GM19438 (cell line): ENCODE measurements around the gene AGBL5.
"Not testable (repeated sequence)": the region's sequence is repeated elsewhere in the genome, so short reads cannot be mapped to it uniquely, and the experiment has no call there.

Experiments
- ATAC-seq: cut with Tn5 transposase; IDR thresholded peaks from one replicate; pipeline ENCODE4 v1.9.1; 2021; ENCODE audit warnings: low read depth; ENCODE audit not compliant: unreplicated experiment

Gene AGBL5

DNA sequence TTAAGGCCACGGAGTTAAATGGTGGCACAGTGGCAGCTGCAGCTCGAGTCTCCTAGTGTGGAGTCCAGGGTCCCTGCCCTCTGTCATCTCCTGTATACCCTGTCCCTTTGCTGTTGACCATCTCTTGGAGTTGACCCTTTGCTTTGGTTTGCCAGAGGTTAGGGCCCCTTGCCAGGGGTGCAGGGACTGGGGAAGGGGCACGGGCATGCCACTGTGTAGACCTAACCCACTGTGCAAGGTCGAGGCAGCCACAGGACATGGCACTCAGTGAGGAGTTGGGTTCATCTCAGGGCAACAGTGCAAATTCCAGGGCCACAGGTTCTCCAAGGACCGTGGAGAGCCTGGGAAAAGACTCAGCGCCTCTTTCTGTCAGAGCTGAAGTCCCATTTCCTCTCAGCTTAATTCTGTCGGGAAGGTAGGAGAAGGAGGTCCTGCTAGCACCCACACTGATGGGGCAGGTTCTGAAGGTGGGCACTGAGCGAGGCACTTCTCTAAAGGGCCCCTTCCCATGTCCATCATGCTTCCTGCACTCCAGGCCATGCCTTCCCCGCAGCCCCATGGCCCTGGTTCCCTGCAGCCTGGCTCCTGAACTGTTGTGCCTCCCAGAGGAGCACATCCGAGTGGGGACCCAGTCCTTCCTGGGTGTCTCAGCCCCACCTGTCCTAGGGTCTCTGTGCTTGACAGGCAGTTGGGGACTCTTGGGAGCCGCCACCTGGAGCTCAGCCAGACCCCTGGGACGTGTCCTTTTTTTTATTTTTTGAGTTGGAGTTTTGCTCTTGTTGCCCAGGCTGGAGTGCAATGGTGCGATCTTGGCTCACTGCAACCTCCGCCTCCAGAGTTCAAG is 37.9 kb downstream of the AGBL5 start:
- ATAC-seq = no peak

DNA sequence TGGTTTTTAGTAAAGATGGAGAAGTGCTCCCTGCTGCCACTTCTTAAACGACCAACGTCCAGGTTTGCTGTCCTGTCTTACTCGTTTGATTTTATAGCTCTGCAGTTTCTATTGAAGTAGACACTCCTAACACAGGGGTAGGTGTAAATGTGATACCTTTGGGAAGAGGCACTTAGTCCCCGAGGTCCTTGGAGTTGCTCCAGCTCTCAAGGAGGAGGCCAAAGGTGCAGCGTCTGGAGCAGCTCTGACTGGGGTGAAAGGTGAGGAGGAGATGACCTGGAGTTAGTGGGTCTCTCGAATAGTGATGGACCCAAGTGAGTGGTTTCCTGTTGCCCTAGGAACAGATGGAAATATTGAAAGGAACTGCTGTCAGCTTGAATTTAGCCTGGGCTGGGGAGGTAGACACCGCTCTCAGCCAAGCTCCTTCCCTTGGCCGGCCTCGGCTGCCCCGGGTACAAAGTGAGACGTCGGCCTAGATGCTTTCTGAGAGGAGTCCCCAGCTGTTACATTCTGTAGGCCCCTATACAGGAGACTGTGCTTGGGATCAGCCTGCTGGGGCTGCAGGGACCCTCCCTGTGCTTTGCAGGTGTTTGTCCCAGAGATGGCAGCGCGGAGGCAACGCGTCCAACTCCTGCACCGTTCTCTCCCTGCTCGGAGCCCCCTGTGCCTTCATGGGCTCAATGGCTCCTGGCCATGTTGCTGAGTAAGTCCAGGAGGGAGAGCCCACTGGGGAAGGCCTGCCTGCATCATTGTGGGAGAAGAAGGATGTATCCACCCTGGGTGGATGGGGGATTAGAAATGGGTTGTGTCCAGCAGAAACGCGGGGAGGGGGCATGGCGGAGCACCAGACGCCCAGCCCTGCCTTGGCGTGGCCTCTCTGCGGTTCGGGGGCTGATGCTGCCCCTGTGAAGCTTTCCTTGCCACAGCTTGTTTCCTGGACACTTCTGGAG is 40.6 kb downstream of the AGBL5 start:
- no peak for ATAC-seq

DNA sequence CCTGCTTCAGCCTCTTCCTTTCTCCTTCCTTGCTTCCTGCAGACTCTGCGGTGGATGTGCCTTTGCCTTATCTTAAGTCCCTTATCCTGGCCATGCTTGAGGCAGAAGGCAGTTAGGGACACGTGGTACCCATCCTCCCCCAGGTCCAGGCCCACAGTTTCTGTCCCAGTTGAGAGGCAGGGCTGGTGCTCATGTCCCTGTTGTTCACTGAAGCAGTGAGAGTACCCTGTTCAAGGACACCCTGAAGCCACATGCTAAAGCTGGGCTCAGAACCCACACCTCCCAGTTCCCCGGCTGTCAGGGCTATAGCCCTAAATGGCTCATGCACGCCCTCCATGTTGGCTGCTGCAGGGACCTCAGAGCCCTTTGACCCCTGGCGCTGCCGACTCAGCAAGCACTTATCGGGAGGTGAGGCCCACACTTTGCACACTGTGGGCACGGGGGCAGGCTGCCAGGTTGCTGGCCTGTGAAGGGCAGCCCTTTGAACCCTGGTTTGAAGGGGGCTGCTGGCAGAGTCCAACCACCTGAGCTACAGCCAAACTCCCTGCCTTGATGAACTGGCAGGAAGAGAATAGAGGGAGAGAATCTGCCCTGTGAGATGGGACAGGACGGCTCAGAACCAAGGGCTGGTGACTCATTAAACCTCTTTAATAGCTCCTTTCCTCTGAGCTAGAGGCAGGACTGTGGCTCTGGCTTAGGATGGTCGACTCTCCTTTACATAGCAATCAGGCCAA is 41.4 kb downstream of the AGBL5 start:
- no peak for ATAC-seq

DNA sequence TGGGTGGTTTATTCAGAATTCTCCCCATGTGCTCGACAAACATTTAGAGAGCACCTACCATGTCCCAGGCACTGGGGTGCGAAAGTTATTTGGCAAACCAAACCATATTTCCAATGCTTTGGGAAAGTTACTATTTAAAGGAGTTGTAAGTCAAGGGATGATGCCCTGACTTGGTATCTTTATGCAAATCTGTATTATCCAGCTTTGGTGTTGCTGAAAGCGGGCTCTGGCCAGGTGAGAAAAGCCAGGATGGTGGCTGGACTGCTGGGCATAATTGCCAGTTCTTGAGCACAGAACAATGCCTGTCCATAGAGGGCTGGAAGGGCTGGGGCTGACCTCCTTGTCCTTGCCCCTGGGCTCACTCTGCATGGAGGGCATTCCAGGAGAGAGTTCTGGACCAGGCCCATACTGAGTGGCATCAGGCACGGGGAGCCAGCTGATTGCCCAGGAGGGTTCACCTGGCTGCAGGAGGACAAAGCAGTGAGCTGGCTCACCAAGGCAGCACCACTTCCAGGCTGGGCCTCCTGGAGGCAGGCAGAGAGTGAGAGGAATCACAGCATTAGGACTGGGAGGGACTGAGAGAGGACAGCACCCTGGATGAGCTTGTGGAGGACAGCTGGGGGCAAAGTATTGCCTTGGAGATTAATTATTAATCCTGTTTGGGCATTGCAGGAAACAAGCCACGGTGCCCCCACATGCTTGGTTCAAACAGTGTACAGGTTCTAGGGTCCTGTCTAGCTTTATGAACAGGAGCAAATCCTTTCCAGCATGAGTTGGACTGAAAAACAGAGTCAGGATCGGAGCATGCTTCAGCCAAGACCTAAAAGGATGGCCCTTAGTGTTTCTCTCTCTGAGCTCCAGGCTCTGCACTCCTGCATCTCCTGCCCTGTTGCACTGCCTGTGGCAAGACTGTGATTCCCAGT is 42.2 kb downstream of the AGBL5 start:
- no peak for ATAC-seq

DNA sequence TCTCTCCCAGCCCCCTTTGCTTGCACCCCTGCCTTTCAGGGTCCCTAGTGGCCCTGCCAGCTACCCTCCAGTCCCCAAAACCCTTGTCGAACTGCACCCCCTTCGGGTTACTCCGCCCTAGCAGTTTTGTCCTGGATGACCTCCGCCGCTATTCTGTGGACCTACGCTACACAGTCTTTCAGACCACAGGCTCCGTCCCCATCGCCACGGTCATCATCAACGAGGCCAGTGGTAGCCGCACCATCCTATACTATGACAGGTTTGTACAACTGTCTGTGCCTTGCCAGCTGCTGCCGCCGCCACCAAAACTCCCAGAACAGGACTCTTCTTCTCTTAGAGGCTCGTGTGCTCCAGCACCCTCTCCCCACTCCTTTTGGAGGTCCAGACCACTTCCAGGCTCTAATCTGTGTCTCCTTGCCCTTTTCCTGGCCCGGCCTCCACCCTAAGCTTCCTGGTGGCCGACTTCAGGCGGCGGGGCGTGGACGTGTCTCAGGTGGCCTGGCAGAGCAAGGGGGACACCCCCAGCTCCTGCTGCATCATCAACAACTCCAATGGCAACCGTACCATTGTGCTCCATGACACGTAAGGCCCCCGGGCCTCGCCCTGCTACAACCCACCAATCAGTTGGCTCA is 43.0 kb downstream of the AGBL5 start:
- ATAC-seq = no peak

DNA sequence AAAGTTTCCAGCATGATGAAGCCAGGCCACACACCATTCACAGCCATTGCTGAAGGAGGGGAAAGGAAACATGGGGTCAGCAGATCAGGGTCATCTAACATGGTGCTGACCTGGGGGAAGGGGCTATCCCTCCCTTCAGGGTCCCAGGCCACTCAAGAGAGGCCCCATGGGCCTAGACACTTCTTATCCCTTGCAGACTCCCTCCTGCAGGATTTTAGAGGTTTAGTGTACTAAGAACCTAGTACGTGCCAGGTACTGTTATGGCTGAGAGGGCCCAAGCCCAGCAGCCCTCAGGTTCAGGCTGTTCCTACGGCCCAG is 43.9 kb downstream of the AGBL5 start:
- ATAC-seq = no peak

DNA sequence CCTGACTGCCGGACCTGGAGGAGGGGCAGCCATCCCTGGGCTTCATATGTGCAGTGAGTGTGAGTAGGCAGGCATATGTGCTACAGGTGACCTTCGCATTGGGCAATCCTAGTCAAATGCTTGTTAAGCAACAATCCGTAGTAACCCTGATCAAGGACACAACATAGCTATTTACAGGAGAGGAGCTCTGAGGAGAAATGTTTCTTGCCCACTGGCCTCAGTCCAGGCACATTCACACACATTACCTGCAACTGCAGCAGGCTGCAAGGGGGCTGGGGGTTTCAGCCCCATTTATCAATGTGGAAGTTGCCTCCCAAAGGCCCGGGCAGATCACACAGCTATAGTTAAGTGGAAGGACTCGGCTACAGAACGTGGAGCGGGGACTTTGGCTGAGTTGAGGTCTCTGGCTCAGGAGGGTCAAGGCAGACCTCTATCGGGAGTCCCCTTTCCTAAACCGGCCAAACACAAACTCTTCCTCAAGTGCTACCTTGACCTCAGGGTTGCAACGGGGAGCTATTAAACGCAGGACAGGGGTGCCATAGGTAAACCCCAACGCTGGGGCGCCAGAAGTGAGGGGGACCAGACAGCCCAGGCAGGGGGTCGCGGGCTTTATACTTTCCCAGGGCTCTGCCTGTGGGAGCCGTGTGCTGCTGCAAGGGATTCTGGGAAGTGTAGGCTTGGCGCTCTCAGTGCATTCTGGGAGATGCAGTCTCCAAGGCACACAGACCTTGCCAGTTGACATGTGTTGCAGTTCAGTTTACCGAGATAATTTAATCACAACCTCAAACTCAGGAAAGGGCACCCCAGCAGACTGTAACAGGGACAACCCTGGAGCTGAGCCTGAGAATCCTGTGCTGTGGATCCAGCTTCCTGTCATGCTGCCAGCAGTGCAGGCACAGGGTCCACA is 44.5 kb downstream of the AGBL5 start:
- no peak for ATAC-seq

DNA sequence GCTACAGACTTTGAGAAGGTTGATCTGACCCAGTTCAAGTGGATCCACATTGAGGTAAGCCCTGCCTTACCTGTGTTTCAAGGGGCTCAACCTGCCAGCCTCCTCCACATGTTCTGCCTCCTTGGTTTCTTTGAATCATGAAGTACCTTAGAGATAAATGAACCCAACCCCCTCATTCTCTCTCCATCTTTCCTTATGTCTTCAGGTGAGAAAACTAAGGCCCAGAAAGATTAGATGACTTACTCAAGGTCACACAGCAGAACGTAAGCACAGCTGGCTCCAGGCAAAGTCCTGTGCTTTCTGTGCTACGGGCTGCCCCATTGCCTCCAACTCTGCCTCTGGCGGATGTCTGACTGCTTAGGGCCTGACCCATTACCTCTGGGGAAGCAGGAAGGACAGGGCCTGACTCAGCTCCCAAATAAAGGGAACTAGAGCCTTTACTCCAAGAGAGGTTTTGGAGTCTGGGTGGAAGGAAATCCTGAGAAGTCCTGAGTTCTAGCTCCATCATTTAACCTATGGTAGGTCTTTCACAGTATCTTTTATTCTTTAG is 45.4 kb downstream of the AGBL5 start:
- ATAC-seq = no peak

DNA sequence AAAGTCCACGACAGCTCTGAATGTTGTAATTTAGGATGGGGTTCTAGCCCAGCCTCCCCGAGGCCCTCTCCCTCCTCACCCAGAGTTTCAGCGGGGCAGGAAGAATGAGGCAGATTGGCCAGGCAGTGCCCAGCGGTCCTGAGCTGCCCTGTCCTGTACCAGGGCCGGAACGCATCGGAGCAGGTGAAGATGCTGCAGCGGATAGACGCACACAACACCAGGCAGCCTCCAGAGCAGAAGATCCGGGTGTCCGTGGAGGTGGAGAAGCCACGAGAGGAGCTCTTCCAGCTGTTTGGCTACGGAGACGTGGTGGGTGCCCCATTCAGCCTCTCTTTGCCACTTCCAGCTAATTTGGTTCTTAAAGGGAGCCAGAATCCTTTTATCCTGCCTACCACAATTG is 45.9 kb downstream of the AGBL5 start:
- no peak for ATAC-seq

DNA sequence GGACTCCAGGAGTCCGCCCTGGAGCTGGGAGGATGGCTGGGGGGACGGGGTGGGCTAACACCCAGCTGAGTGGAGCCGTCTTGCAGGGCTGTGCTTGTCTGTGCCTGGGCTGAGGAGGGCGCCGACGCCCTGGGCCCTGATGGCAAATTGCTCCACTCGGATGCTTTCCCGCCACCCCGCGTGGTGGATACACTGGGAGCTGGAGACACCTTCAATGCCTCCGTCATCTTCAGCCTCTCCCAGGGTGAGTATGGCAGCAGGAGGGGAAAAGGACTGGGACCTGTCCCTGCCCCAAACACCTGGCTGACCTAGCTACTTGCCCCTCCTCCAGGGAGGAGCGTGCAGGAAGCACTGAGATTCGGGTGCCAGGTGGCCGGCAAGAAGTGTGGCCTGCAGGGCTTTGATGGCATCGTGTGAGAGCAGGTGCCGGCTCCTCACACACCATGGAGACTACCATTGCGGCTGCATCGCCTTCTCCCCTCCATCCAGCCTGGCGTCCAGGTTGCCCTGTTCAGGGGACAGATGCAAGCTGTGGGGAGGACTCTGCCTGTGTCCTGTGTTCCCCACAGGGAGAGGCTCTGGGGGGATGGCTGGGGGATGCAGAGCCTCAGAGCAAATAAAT is 48.0 kb downstream of the AGBL5 start:
- ATAC-seq = no peak

DNA sequence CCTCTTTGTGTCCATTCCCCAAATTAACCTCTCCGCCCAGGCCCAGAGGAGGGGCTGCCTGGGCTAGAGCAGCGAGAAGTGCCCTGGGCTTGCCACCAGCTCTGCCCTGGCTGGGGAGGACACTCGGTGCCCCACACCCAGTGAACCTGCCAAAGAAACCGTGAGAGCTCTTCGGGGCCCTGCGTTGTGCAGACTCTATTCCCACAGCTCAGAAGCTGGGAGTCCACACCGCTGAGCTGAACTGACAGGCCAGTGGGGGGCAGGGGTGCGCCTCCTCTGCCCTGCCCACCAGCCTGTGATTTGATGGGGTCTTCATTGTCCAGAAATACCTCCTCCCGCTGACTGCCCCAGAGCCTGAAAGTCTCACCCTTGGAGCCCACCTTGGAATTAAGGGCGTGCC is 48.6 kb downstream of the AGBL5 start:
- no peak for ATAC-seq

DNA sequence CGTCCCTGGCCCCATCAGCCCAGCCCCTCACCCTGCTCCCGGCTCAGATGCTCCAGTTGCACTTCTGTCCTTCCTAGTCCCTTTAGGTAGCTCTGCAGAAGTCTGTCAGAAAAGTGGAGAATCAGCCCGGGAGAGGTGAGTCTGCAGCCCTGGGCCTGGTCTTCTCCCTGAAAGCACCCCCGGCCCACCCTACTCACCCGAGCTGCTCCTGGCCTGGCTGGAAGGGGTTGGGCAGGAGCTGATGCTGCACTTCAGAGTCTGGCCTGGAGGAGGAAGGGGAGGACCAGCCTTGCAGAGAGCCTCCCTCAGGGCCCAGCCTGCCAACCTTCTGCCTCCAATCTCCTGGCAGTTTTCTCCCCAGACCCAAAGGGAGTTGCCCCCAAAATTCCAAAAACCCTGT is 50.9 kb downstream of the AGBL5 start:
- no peak for ATAC-seq

DNA sequence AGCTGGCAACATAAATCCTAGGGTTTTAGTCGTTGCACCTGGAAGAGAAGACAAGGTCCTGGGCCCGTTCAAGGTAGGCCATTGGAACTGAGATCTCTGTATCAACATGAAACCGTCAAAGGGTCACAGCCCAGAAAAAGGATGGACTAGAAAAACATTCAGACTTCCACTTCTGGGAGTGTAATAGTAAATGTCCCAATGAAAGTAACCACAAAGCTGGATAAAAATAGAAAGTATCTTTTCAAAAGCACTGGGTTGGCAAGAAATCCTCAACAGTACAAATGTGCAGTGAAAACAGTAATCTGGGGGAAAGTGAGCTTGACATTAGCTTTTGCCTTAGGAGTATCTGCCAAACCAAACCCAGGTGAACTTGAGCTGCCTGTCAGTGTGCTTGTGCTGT is 54.5 kb downstream of the AGBL5 start:
- ATAC-seq = no peak

DNA sequence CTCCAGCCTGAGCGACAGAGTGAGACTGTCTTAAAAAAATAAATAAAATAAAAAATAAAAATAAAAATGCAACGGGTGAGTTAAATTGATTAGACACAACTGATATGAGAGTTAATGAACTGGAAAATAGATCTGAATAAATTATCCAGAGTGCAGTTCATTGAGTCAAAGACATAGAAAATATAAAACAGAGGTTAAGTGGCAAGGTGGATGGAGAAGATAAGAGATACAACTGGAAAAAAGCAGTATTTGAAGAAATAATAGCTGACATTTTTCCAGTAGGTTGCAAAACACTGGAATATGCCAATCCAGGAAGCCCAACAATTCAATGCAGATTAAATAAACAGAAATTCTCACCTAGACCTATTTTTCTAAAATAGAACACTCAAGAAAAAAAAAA is 56.8 kb downstream of the AGBL5 start:
- ATAC-seq = no peak

DNA sequence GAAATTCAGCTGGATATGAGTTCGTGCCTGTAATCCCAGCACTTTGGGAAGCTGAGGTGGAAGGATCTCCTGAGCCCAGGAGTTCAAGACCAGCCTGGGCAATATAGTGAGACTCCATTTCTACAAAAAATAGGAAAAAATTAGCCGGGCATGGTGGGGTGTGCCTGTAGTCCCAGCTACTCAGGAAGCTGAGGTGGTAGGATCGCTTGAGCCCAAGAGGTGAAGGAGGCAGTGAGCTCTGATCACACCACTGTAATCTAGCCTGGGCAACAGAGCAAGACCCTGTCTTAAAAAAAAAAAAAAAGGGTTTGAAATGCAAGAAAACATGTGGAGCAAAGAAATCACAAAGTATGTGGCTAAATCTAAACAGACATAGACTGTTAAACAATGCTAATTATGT is 57.6 kb downstream of the AGBL5 start:
- ATAC-seq = no peak

DNA sequence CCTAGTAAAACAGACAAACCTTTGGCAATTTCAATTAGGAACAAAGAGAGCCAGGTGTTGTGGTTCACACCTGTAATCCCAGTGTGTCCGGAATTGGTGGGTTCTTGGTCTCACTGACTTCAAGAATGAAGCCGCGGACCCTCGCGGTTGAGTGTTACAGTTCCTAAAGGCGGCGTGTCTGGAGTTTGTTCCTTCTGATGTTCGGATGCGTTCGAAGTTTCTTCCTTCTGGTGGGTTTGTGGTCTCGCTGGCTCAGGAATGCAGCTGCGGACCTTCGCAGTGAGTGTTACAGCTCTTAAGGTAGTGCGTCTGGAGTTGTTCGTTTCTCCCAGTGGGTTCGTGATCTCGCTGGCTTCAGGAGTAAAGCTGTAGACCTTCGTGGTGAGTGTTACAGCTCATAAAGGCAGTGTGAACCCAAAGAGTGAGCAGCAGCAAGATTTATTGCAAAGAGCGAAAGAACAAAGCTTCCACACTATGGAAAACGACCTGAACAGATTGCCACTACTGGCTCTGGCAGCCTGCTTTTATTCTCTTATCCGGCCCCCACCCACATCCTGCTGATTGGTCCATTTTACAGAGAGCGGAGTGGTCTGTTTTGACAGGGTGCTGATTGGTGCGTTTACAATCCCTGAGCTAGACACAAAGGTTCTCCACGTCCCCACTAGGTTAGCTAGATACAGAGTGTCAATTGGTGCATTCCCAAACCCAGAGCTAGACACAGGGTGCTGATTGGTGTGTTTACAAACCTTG is 59.3 kb downstream of the AGBL5 start:
- ATAC-seq = not testable (repeated sequence)

DNA sequence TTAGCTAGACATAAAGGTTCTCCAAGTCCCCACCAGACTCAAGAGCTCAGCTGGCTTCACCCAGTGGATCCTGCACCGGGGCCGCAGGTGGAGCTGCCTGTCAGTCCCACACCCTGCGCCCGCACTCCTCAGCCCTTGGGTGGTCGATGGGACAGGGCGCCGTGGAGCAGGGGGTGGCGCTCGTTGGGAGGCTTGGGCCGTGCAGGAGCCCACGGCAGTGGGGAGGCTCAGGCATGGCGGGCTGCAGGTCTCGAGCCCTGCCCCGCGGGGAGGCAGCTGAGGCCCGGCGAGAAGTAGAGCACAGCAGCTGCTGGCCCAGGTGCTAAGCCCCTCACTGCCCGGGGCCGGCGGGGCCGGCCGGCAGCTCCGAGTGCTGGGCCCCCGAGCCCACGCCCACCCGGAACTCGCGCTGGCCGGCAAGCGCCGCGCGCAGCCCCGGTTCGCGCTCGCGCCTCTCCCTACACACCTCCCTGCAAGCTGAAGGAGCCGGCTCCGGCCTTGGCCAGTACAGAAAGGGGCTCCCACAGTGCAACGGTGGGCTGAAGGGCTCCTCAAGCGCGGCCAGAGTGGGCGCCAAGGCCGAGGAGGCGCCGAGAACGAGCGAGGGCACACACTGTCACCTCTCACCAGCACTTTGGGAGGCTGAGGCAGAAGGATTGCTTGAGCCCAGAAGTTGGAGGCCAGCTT is 60.1 kb downstream of the AGBL5 start:
- not testable (repeated sequence) for ATAC-seq
